Activated CD4-positive, alpha-beta T cell treated with anti-CD3 and anti-CD28 coated beads for 24 hours (primary cell): ENCODE measurements around the gene MBIP.
A peak's percentile ranks its signal among the peaks of the same experiment; 100 is the strongest.
"Not testable (repeated sequence)": the region's sequence is repeated elsewhere in the genome, so short reads cannot be mapped to it uniquely, and the experiment has no call there.

Source experiments
- DNase-seq, 2 donors: peaks; one replicate each; pipeline ENCODE4 v3.0.0-alpha.2; 2020; ENCODE audit warnings: low read depth in 2 of 2

The MBIP gene

GRCh38 chr14:36320200-36320896 lies at the start of gene MBIP:
TSS of gene MBIP (minus strand) at chr14:36320637. CDS start at chr14:36320588, 49 bp downstream.
- DNase-seq: peak; percentile 86 to 91

- no peak for DNase-seq
Observed at GRCh38 chr14:36367985-36368774, 47.7 kb upstream of the MBIP start.

GRCh38 chr14:36365766-36366165 lies 45.3 kb upstream of the MBIP start:
- DNase-seq: no peak

- DNase-seq: no peak
Observed at GRCh38 chr14:36363704-36364103, 43.3 kb upstream of the MBIP start.

- DNase-seq: no peak
Observed at GRCh38 chr14:36362648-36363047, 42.2 kb upstream of the MBIP start.

- DNase-seq: no peak
Observed at GRCh38 chr14:36361210-36361853, 40.9 kb upstream of the MBIP start.

GRCh38 chr14:36356862-36357261 lies 36.4 kb upstream of the MBIP start:
- DNase-seq: no peak

- no peak for DNase-seq
Observed at GRCh38 chr14:36346052-36346451, 25.6 kb upstream of the MBIP start.

GRCh38 chr14:36344211-36344610 lies 23.8 kb upstream of the MBIP start:
- no peak for DNase-seq

- not testable (repeated sequence) for DNase-seq
Observed at GRCh38 chr14:36341811-36342210, 21.4 kb upstream of the MBIP start.

- no peak for DNase-seq
Observed at GRCh38 chr14:36340276-36340890, 19.9 kb upstream of the MBIP start.

GRCh38 chr14:36339816-36340215 lies 19.4 kb upstream of the MBIP start:
- DNase-seq: no peak

GRCh38 chr14:36333119-36333518 lies 12.7 kb upstream of the MBIP start:
- no peak for DNase-seq

- DNase-seq: not testable (repeated sequence)
Observed at GRCh38 chr14:36327573-36327972, 7.1 kb upstream of the MBIP start.

GRCh38 chr14:36325853-36326252 lies 5.4 kb upstream of the MBIP start:
- no peak for DNase-seq

GRCh38 chr14:36324897-36325296 lies 4.5 kb upstream of the MBIP start:
- no peak for DNase-seq

GRCh38 chr14:36320897-36321381 lies 502 bp upstream of the MBIP start:
- DNase-seq: no peak

GRCh38 chr14:36319899-36320199 lies 588 bp downstream of the MBIP start:
- DNase-seq: no peak

GRCh38 chr14:36317650-36318049 lies 2.8 kb downstream of the MBIP start:
- no peak for DNase-seq

- DNase-seq: no peak
Observed at GRCh38 chr14:36316131-36316530, 4.3 kb downstream of the MBIP start.

- peak in 1 of 2 donors; percentile 49 for DNase-seq
Observed at GRCh38 chr14:36315159-36315853, 5.1 kb downstream of the MBIP start.

GRCh38 chr14:36313898-36314297 lies 6.5 kb downstream of the MBIP start:
- no peak for DNase-seq
